Neuronal stem cell (in vitro differentiated cells): ENCODE measurements around the gene MRGPRE.
"Not testable (repeated sequence)": the region's sequence is repeated elsewhere in the genome, so short reads cannot be mapped to it uniquely, and the experiment has no call there.

Experiments
- DNase-seq: peaks from one replicate; pipeline ENCODE4 v3.0.0-alpha.2; 2013; ENCODE audit warnings: low spot score
- H2AFZ ChIP-seq: one replicate; pipeline ENCODE4 v1.6.1; 2013; ENCODE audit warnings: mild to moderate bottlenecking, low read length, inconsistent platforms
- H2AK5ac ChIP-seq: 2 replicates; pipeline ENCODE4 v1.6.1; 2013; ENCODE audit warnings: low read depth, mild to moderate bottlenecking, inconsistent platforms, low read length, moderate library complexity, mixed read lengths
- H2BK120ac ChIP-seq: 2 replicates; pipeline ENCODE4 v1.6.1; 2013; ENCODE audit warnings: low read depth, mild to moderate bottlenecking, inconsistent platforms, low read length, moderate library complexity, mixed read lengths
- H2BK12ac ChIP-seq: one replicate; pipeline ENCODE4 v1.6.1; 2013; ENCODE audit warnings: low read length, inconsistent platforms
- H2BK15ac ChIP-seq: 2 replicates; pipeline ENCODE4 v1.6.1; 2013; ENCODE audit warnings: mild to moderate bottlenecking, low read length, inconsistent platforms, mixed read lengths
- H2BK5ac ChIP-seq: one replicate; pipeline ENCODE4 v1.6.1; 2013; ENCODE audit warnings: inconsistent platforms, mild to moderate bottlenecking, low read length, moderate library complexity
- H3K14ac ChIP-seq: one replicate; pipeline ENCODE4 v1.6.1; 2013; ENCODE audit warnings: low read length, inconsistent platforms
- H3K18ac ChIP-seq: 2 replicates; pipeline ENCODE4 v1.6.1; 2013; ENCODE audit warnings: low read length, inconsistent platforms
- H3K23ac ChIP-seq: 2 replicates; pipeline ENCODE4 v1.6.1; 2013; ENCODE audit warnings: low read depth, mild to moderate bottlenecking, mixed read lengths, low read length, inconsistent platforms; ENCODE audit not compliant: poor library complexity
- H3K27ac ChIP-seq: replicated peaks from 3 replicates; pipeline ENCODE4 v1.5.1; 2013; ENCODE audit warnings: low read length, inconsistent platforms
- H3K27me3 ChIP-seq, 3 experiments: 2 replicates each; pipeline ENCODE4 v1.6.1; 2013; ENCODE audit warnings: low read length in 3 of 3, mild to moderate bottlenecking in 2 of 3, inconsistent platforms in 1 of 3, low read depth in 1 of 3, mixed read lengths in 1 of 3, moderate library complexity in 1 of 3; ENCODE audit not compliant: control insufficient read depth in 3 of 3, insufficient read depth in 3 of 3
- H3K36me3 ChIP-seq, 2 donors: replicated peaks in 1 of 2; 2 replicates each; pipeline ENCODE4 v1.6.1; 2013; ENCODE audit warnings: low read length in 2 of 2; ENCODE audit not compliant: control insufficient read depth in 2 of 2, insufficient read depth in 2 of 2
- H3K4ac ChIP-seq: 2 replicates; pipeline ENCODE4 v1.6.1; 2013; ENCODE audit warnings: inconsistent platforms, mild to moderate bottlenecking, low read length, moderate library complexity
- H3K4me1 ChIP-seq, 2 donors: 1 replicate in 1 of 2; 2 replicates in 1 of 2; pipeline ENCODE4 v1.6.1; 2013; ENCODE audit warnings: low read length in 2 of 2, low read depth in 1 of 2; ENCODE audit not compliant: control insufficient read depth in 2 of 2, insufficient read depth in 1 of 2
- H3K4me2 ChIP-seq: one replicate; pipeline ENCODE4 v1.6.1; 2013; ENCODE audit warnings: mild to moderate bottlenecking, low read length, inconsistent platforms; ENCODE audit not compliant: insufficient read depth, poor library complexity, severe bottlenecking
- H3K4me3 ChIP-seq, 2 donors: 2 replicates each; pipeline ENCODE4 v1.5.1; 2013; ENCODE audit warnings: low read length in 2 of 2, mild to moderate bottlenecking in 2 of 2, inconsistent platforms in 1 of 2, moderate library complexity in 1 of 2
- H3K79me1 ChIP-seq: one replicate; pipeline ENCODE4 v1.6.1; 2013; ENCODE audit warnings: low read depth, mild to moderate bottlenecking, inconsistent platforms, low read length, moderate library complexity
- H3K9ac ChIP-seq: one replicate; pipeline ENCODE4 v1.6.1; 2013; ENCODE audit warnings: mild to moderate bottlenecking, low read depth, low read length, inconsistent platforms; ENCODE audit not compliant: poor library complexity
- H3K9me3 ChIP-seq, 2 donors: replicated peaks in 1 of 2; 2 replicates each; pipeline versions ENCODE3 to v1.6.1; 2013; ENCODE audit warnings: low read length in 2 of 2, mild to moderate bottlenecking in 2 of 2, inconsistent platforms in 1 of 2, low read depth in 1 of 2, mixed read lengths in 1 of 2, moderate library complexity in 1 of 2; ENCODE audit not compliant: control insufficient read depth in 2 of 2, insufficient read depth in 1 of 2
- H4K8ac ChIP-seq: one replicate; pipeline ENCODE4 v1.6.1; 2013; ENCODE audit warnings: low read depth, mild to moderate bottlenecking, inconsistent platforms, low read length, moderate library complexity
- H4K91ac ChIP-seq: one replicate; pipeline ENCODE4 v1.6.1; 2013; ENCODE audit warnings: low read length, low read depth, mild to moderate bottlenecking, inconsistent platforms; ENCODE audit not compliant: poor library complexity
- WGBS, 2 donors: extraction: QIAGEN DNeasy Blood & Tissue Kit; methylation state at CpG; one replicate each; pipeline ENCODE4 v1.1.7; 2013; ENCODE audit warnings: missing lambda C conversion rate in 2 of 2, mixed read lengths in 1 of 2; ENCODE audit not compliant: insufficient read length in 2 of 2, insufficient replicate concordance in 1 of 2; ENCODE audit errors: extremely low coverage in 2 of 2; 5-methylcytosine and 5-hydroxymethylcytosine counted together

The MRGPRE gene

GRCh38 chr11:3273629-3274028 lies 41.4 kb upstream of the MRGPRE start:
- H2AK5ac ChIP-seq, H3K4me1 ChIP-seq, H3K23ac ChIP-seq, H2BK15ac ChIP-seq, H2BK12ac ChIP-seq, H3K14ac ChIP-seq, H3K4me2 ChIP-seq, DNase-seq, H3K79me1 ChIP-seq, H3K27me3 ChIP-seq, H2BK5ac ChIP-seq, H3K36me3 ChIP-seq, H4K91ac ChIP-seq, H3K9ac ChIP-seq, H3K4ac ChIP-seq, H3K9me3 ChIP-seq, H2BK120ac ChIP-seq, H3K27ac ChIP-seq, H2AFZ ChIP-seq, H3K18ac ChIP-seq, H4K8ac ChIP-seq, H3K4me3 ChIP-seq: not testable (repeated sequence)
- WGBS, 2 donors, result no CpG with 5 or more reads among the region's 8 CpGs

- H4K8ac ChIP-seq, H3K4me1 ChIP-seq, H3K36me3 ChIP-seq, H3K4me3 ChIP-seq, DNase-seq, H2BK120ac ChIP-seq, H3K9me3 ChIP-seq, H2AK5ac ChIP-seq, H4K91ac ChIP-seq, H3K14ac ChIP-seq, H3K9ac ChIP-seq, H3K27me3 ChIP-seq, H3K4ac ChIP-seq, H2BK15ac ChIP-seq, H3K79me1 ChIP-seq, H3K27ac ChIP-seq, H2BK12ac ChIP-seq, H2BK5ac ChIP-seq, H3K4me2 ChIP-seq, H3K23ac ChIP-seq, H3K18ac ChIP-seq, H2AFZ ChIP-seq: not testable (repeated sequence)
- no CpG with 5 or more reads among the region's 7 CpGs for WGBS, 2 donors
Measured at GRCh38 chr11:3262548-3262947, 30.3 kb upstream of the MRGPRE start.

GRCh38 chr11:3261831-3262230 lies 29.6 kb upstream of the MRGPRE start:
- H3K18ac ChIP-seq, H3K79me1 ChIP-seq, H2AK5ac ChIP-seq, DNase-seq, H3K27ac ChIP-seq, H3K4me1 ChIP-seq, H3K14ac ChIP-seq, H3K36me3 ChIP-seq, H2BK5ac ChIP-seq, H3K9ac ChIP-seq, H3K23ac ChIP-seq, H3K9me3 ChIP-seq, H3K4me2 ChIP-seq, H3K4me3 ChIP-seq, H2AFZ ChIP-seq, H3K27me3 ChIP-seq, H4K91ac ChIP-seq, H2BK12ac ChIP-seq, H2BK120ac ChIP-seq, H2BK15ac ChIP-seq, H4K8ac ChIP-seq, H3K4ac ChIP-seq: not testable (repeated sequence)
- WGBS, 2 donors, result no CpG with 5 or more reads among the region's 8 CpGs

GRCh38 chr11:3257509-3257908 lies 25.3 kb upstream of the MRGPRE start:
- not testable (repeated sequence) for H3K4me3 ChIP-seq, H3K4me1 ChIP-seq, DNase-seq, H2BK12ac ChIP-seq, H2BK15ac ChIP-seq, H4K8ac ChIP-seq, H3K23ac ChIP-seq, H3K36me3 ChIP-seq, H3K4ac ChIP-seq, H2BK5ac ChIP-seq, H3K4me2 ChIP-seq, H3K18ac ChIP-seq, H3K27ac ChIP-seq, H2AFZ ChIP-seq, H3K14ac ChIP-seq, H4K91ac ChIP-seq, H2AK5ac ChIP-seq, H3K9ac ChIP-seq, H3K27me3 ChIP-seq, H2BK120ac ChIP-seq, H3K79me1 ChIP-seq, H3K9me3 ChIP-seq
- WGBS, 2 donors, result no CpG with 5 or more reads among the region's 1 CpG
